ENCODE measurements around the gene ASB2. TPM values are rescaled to one million over a fixed set of nuclear protein-coding genes. Genes with fewer than 3 reads are reported as not detected.

ASB2 gene
- total RNA-seq, 1 donor from 2014 or later = 58.6 TPM

GRCh38 chr14:94016446-94016976 is 40.1 kb upstream of the ASB2 start:
- intact Hi-C loops (cut with DNase I) = no loop called here
- H3K9me3 ChIP-seq = no peaks in the 10 kb centered on the region
- TF ChIP-seq CTCF (IDR thresholded peaks at IDR 0.05) = no peak
- H3K36me3 ChIP-seq = no peaks in the 10 kb centered on the region
- no peaks in the 10 kb centered on the region for H3K4me1 ChIP-seq
- no peaks in the 10 kb centered on the region for H3K27me3 ChIP-seq
- DNase-seq (ENCODE audit: low spot score in 2 of 2) = no peak
- no peak overlapping the region for H3K27ac ChIP-seq
- H3K4me3 ChIP-seq = no peak overlapping the region

DNA sequence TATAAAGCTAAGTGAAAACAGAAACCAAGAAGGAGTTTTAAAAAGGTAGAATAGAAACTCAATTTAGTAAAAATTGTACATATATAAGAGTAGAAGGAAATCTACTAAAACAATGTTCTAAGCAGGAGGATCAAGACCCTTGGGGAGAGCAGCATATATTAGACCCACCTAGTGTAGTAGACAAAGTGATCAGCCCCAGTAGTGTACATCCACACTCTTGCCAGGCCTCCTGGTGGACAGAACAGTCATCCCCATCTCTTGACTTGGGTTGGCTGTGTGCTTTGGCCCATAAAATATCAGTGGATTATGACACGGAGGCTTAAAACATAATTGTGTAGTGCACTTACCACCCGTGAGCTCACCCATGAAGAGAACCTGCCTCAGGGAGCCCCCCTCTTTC is 38.9 kb upstream of the ASB2 start:
- no peaks in the 10 kb centered on the region for H3K9me3 ChIP-seq
- no peak for TF ChIP-seq CTCF (IDR thresholded peaks at IDR 0.05)
- no peaks in the 10 kb centered on the region for H3K4me1 ChIP-seq
- no peak overlapping the region for H3K4me3 ChIP-seq
- intact Hi-C loops (cut with DNase I) = no loop called here
- DNase-seq (ENCODE audit: low spot score in 2 of 2) = no peak
- H3K36me3 ChIP-seq = no peaks in the 10 kb centered on the region
- no peaks in the 10 kb centered on the region for H3K27me3 ChIP-seq
- H3K27ac ChIP-seq = no peak overlapping the region

DNA sequence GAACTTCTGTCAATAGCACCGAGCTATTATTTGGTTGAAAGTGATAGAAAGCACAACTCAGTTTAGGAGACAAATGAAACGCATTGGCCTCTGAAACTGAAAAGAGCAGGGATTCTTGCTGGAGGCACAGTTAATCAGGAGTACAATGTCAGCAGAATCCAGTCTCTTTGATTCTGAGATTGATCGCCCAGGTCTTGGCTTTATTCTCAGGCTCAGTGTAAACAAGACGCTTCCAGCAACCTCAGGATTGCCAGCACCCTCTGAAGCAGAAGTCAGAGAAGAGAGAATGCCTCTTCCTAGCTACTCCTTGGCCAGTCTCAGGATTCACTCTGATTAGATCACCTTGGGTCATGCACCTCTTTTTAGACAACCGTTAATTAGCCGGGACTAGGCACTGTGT is 38.0 kb upstream of the ASB2 start:
- Histone ChIP-seq H3K27me3 (no peaks in the 10 kb centered on the region), H3K36me3 (no peaks in the 10 kb centered on the region), H3K27ac (no peak overlapping the region), H3K4me1 (no peaks in the 10 kb centered on the region), H3K4me3 (no peak overlapping the region), H3K9me3 (no peaks in the 10 kb centered on the region)
- DNase-seq (ENCODE audit: low spot score in 2 of 2) = no peak
- no peak for TF ChIP-seq CTCF (IDR thresholded peaks at IDR 0.05)
- intact Hi-C loops (cut with DNase I) = no loop called here

DNA sequence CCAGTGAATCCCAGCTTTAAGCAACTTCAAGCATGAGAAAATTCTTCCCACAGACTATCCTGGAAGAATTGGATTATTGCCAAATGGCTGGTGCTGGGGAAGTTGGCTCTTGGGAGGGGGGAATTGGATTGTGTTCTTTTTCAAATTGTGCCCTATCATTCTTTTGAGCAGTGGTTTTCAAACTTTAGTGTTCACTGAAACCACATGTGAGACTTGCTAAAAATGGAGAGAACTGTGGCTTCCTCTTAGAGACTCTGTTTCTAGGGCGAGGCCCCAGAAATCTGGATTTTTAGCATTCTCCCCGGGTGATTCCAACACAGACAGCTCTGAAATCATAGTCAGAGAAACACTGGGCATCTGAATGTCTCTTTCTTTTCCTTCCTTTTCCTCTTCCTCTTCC is 35.4 kb upstream of the ASB2 start:
- DNase-seq (ENCODE audit: low spot score in 2 of 2) = no peak
- H3K27ac ChIP-seq = no peak overlapping the region
- H3K4me3 ChIP-seq = no peak overlapping the region
- intact Hi-C loops (cut with DNase I) = no loop called here
- no peaks in the 10 kb centered on the region for H3K36me3 ChIP-seq
- H3K27me3 ChIP-seq = no peaks in the 10 kb centered on the region
- no peaks in the 10 kb centered on the region for H3K9me3 ChIP-seq
- TF ChIP-seq CTCF (IDR thresholded peaks at IDR 0.05) = no peak
- no peaks in the 10 kb centered on the region for H3K4me1 ChIP-seq

DNA sequence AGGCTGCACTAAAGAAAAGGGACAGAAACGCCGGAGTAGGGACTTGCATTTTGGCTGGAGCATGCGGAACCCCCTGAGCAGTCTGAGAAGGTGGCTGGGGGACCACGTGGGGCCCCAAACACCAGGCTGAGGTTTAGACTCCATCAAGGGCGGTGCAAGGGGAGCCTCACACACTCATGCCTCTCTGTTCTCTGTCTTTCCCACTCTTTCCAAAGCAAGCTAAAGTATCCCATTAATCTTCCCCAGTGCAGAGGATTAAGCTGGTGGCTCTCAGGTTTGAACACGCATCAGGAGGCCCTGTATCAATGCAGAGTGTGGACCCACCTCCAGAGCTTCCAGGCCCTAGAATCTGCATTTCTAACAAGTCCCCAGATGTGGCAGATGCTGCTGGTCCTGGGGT is 34.3 kb upstream of the ASB2 start:
- H3K4me3 ChIP-seq = no peak overlapping the region
- no peak overlapping the region for H3K27ac ChIP-seq
- H3K4me1 ChIP-seq = no peaks in the 10 kb centered on the region
- DNase-seq (ENCODE audit: low spot score in 2 of 2) = no peak
- no peak for TF ChIP-seq CTCF (IDR thresholded peaks at IDR 0.05)
- no peaks in the 10 kb centered on the region for H3K9me3 ChIP-seq
- no peaks in the 10 kb centered on the region for H3K27me3 ChIP-seq
- intact Hi-C loops (cut with DNase I) = no loop called here
- H3K36me3 ChIP-seq = no peaks in the 10 kb centered on the region

GRCh38 chr14:94009767-94010166 is 33.4 kb upstream of the ASB2 start:
- Histone ChIP-seq H3K27me3 (no peaks in the 10 kb centered on the region), H3K27ac (no peak overlapping the region), H3K4me3 (no peak overlapping the region), H3K4me1 (no peaks in the 10 kb centered on the region), H3K36me3 (no peaks in the 10 kb centered on the region), H3K9me3 (no peaks in the 10 kb centered on the region)
- no peak for TF ChIP-seq CTCF (IDR thresholded peaks at IDR 0.05)
- no peak for DNase-seq (ENCODE audit: low spot score in 2 of 2)
- intact Hi-C loops (cut with DNase I) = loop anchor here (10.0 kb wide), 1 partner anchor 215 kb away; no protein-coding TSS in a partner anchor

Measured in ascending aorta (tissue), 2 donors.